Osteoblast (primary cell): ENCODE results near the gene TMEM161B. TPM values are rescaled to one million over a fixed set of nuclear protein-coding genes. Genes with fewer than 3 reads are reported as not detected.

Experiments used
- DNase-seq: peaks from one replicate; pipeline ENCODE4 v3.0.0; 2011; ENCODE audit warnings: low spot score, mixed read lengths; ENCODE audit not compliant: insufficient read length; ENCODE audit errors: missing footprints
- H2AFZ ChIP-seq: 2 replicates; pipeline ENCODE4 v1.6.0; 2011; ENCODE audit warnings: mild to moderate bottlenecking, low read length
- H3K27ac ChIP-seq: 2 replicates; pipeline ENCODE4 v1.5.1; 2011; ENCODE audit warnings: mild to moderate bottlenecking, low read depth, low read length, moderate library complexity
- H3K27me3 ChIP-seq: 2 replicates; pipeline ENCODE4 v1.6.0; 2012; ENCODE audit warnings: mild to moderate bottlenecking, control low read depth, inconsistent platforms, low read length, moderate library complexity; ENCODE audit not compliant: insufficient read depth
- H3K36me3 ChIP-seq: 2 replicates; pipeline ENCODE4 v1.5.1; 2011; ENCODE audit warnings: mild to moderate bottlenecking, low read length, control low read depth, moderate library complexity; ENCODE audit not compliant: insufficient read depth
- H3K4me1 ChIP-seq: 2 replicates; pipeline ENCODE4 v1.5.1; 2011; ENCODE audit warnings: mild to moderate bottlenecking, low read length, control low read depth, moderate library complexity; ENCODE audit not compliant: insufficient read depth
- H3K4me2 ChIP-seq: 2 replicates; pipeline ENCODE4 v1.6.0; 2011; ENCODE audit warnings: mild to moderate bottlenecking, low read length; ENCODE audit not compliant: insufficient read depth
- H3K4me3 ChIP-seq: fragments of 200-600 bp; sonication (generic); 3 replicates; pipeline ENCODE4 v1.5.1; 2012; ENCODE audit warnings: mild to moderate bottlenecking, low read length, inconsistent platforms; ENCODE audit not compliant: insufficient read depth
- H3K79me2 ChIP-seq: 2 replicates; pipeline ENCODE4 v1.6.0; 2012; ENCODE audit warnings: mild to moderate bottlenecking, low read length, control low read depth, inconsistent platforms; ENCODE audit not compliant: insufficient read depth
- H3K9me3 ChIP-seq: 2 replicates; pipeline ENCODE4 v1.5.1; 2011; ENCODE audit warnings: low read depth, low read length, control low read depth
- H4K20me1 ChIP-seq: 2 replicates; pipeline ENCODE4 v1.6.0; 2012; ENCODE audit warnings: mild to moderate bottlenecking, low read length, control low read depth; ENCODE audit not compliant: insufficient read depth
- total RNA-seq: library from RNA; depleted of rRNA; stranded (reverse); fragments of >200 nt; gene quantifications from 2 replicates; pipeline ENCODE4 v1.2.3, GENCODE V29; 2012
- TF ChIP-seq, protein P1 (sequence below): IDR thresholded peaks from 2 replicates; pipeline ENCODE4 v1.5.1; 2011; ENCODE audit warnings: mild to moderate bottlenecking, low read depth, low read length, moderate library complexity; ENCODE audit errors: extremely low read depth

The TMEM161B gene
- total RNA-seq, 1 donor = 17.4 TPM

GRCh38 chr5:88251048-88251711 is 17.5 kb downstream of the TMEM161B start:
- no peaks in the 10 kb centered on the region for H3K9me3 ChIP-seq
- H3K27ac ChIP-seq = peak overlapping the region; percentile 32
- H2AFZ ChIP-seq = no peak overlapping the region
- no peaks in the 10 kb centered on the region for H3K4me1 ChIP-seq
- peaks cover 93% of the 10 kb centered on the region for H3K79me2 ChIP-seq
- no peak overlapping the region for H3K4me2 ChIP-seq
- TF ChIP-seq, protein P1, sequence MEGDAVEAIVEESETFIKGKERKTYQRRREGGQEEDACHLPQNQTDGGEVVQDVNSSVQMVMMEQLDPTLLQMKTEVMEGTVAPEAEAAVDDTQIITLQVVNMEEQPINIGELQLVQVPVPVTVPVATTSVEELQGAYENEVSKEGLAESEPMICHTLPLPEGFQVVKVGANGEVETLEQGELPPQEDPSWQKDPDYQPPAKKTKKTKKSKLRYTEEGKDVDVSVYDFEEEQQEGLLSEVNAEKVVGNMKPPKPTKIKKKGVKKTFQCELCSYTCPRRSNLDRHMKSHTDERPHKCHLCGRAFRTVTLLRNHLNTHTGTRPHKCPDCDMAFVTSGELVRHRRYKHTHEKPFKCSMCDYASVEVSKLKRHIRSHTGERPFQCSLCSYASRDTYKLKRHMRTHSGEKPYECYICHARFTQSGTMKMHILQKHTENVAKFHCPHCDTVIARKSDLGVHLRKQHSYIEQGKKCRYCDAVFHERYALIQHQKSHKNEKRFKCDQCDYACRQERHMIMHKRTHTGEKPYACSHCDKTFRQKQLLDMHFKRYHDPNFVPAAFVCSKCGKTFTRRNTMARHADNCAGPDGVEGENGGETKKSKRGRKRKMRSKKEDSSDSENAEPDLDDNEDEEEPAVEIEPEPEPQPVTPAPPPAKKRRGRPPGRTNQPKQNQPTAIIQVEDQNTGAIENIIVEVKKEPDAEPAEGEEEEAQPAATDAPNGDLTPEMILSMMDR = no peak
- H3K4me3 ChIP-seq = no peak overlapping the region
- H4K20me1 ChIP-seq = peaks cover 9% of the 10 kb centered on the region
- H3K27me3 ChIP-seq = no peaks in the 10 kb centered on the region
- DNase-seq = no peak
- no peaks in the 10 kb centered on the region for H3K36me3 ChIP-seq

- Histone ChIP-seq H3K4me2 (no peak overlapping the region), H3K4me1 (peaks cover 3% of the 10 kb centered on the region), H3K4me3 (no peak overlapping the region), H4K20me1 (peaks cover 9% of the 10 kb centered on the region), H2AFZ (no peak overlapping the region), H3K27me3 (no peaks in the 10 kb centered on the region), H3K27ac (no peak overlapping the region), H3K36me3 (no peaks in the 10 kb centered on the region), H3K9me3 (no peaks in the 10 kb centered on the region), H3K79me2 (peaks cover 88% of the 10 kb centered on the region)
- TF ChIP-seq, protein P1 = no peak
- no peak for DNase-seq
Measured at GRCh38 chr5:88250010-88250409, 18.6 kb downstream of the TMEM161B start.

DNA sequence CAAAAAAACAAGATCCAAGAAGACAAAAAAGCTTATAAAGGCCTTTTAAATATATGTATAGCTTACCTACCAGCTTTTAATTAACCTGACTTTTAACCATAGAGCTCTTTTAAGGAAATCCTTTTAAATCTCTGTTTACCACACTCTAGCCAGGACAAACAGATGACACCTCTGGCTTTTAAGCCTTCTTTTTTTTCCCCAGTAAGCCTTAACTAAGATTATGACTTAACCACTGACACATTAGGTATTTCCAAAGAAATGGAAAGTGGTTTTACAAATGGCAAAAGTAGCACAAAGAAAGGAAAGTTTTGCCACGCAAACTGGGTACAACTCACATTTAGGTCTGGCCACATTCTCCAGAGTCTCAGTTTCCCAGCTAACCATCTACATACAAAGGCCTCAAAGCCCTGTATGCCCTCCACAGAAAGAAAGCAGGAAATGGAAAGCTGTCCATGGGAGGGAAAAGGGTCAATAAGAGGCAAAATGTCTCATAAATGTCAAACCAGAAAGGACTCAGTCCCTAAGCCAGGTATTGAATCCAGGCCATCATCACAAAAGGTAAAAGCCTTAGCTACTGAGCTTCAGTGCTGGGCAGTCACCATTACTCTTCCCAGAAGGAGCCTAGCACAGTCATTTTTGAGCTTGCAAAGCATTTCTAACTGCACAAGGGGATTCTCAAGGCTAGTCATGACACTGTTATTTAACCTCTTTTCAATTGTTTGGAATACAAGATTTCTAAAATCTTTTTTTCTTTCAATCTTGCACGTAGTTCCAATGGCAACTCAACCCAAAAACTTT is 19.7 kb downstream of the TMEM161B start:
- H3K4me2 ChIP-seq = no peak overlapping the region
- H3K36me3 ChIP-seq = no peaks in the 10 kb centered on the region
- DNase-seq = no peak
- peaks cover 84% of the 10 kb centered on the region for H3K79me2 ChIP-seq
- no peak overlapping the region for H3K27ac ChIP-seq
- no peaks in the 10 kb centered on the region for H3K9me3 ChIP-seq
- TF ChIP-seq, protein P1 = no peak
- no peak overlapping the region for H2AFZ ChIP-seq
- peaks cover 9% of the 10 kb centered on the region for H4K20me1 ChIP-seq
- no peak overlapping the region for H3K4me3 ChIP-seq
- H3K27me3 ChIP-seq = no peaks in the 10 kb centered on the region
- H3K4me1 ChIP-seq = peaks cover 9% of the 10 kb centered on the region

DNA sequence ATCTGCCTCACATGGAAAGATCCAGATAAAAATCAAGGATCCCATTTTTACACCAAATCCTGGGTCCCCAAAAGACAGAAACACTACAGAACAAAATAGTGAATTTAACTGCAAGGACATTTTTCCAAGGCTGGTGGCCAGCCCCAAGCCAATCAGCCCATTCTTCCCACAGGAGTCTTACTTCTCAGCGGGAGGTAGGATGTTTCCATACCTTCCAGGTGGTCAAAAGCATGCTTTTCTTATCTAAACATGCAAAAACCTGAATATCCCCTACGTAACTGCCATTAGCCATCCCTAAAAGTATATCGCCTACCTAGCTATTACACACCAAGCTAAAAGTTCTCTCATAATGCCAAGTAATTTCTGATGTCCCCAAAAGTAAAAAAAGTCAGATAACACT is 20.6 kb downstream of the TMEM161B start:
- no peaks in the 10 kb centered on the region for H3K27me3 ChIP-seq
- peaks cover 9% of the 10 kb centered on the region for H4K20me1 ChIP-seq
- peaks cover 87% of the 10 kb centered on the region for H3K79me2 ChIP-seq
- no peak overlapping the region for H3K4me2 ChIP-seq
- DNase-seq = no peak
- peaks cover 9% of the 10 kb centered on the region for H3K4me1 ChIP-seq
- no peak overlapping the region for H2AFZ ChIP-seq
- no peak overlapping the region for H3K27ac ChIP-seq
- H3K36me3 ChIP-seq = no peaks in the 10 kb centered on the region
- H3K4me3 ChIP-seq = no peak overlapping the region
- TF ChIP-seq, protein P1 = no peak
- H3K9me3 ChIP-seq = no peaks in the 10 kb centered on the region
